Type B pancreatic cell (in vitro differentiated cells): ENCODE results near the gene H6PD. TPM values are rescaled to one million over a fixed set of nuclear protein-coding genes. Genes with fewer than 3 reads are reported as not detected.

Experiments
- DNase-seq: peaks from one replicate; pipeline ENCODE4 v3.0.0; 2021; ENCODE audit warnings: mixed read lengths; ENCODE audit not compliant: unreplicated experiment; ENCODE audit errors: extremely low spot score
- H3K27ac Mint-ChIP-seq: 2 replicates; pipeline ENCODE4 v1.8.0; 2021; ENCODE audit warnings: mild to moderate bottlenecking, mixed read lengths
- H3K27me3 Mint-ChIP-seq: 2 replicates; pipeline ENCODE4 v1.8.0; 2021; ENCODE audit warnings: mixed read lengths
- H3K36me3 Mint-ChIP-seq: 2 replicates; pipeline ENCODE4 v1.8.0; 2021; ENCODE audit warnings: mixed read lengths
- H3K4me1 Mint-ChIP-seq: one replicate; pipeline ENCODE4 v1.8.0; 2021; ENCODE audit warnings: mixed read lengths; ENCODE audit not compliant: unreplicated experiment
- H3K4me3 Mint-ChIP-seq: 2 replicates; pipeline ENCODE4 v1.8.0; 2021; ENCODE audit warnings: mild to moderate bottlenecking, mixed read lengths
- H3K9me3 Mint-ChIP-seq: 2 replicates; pipeline ENCODE4 v1.8.0; 2021; ENCODE audit warnings: mixed read lengths
- CTCF ChIP-seq: fragments of 200-600 bp; sonication (generic); conservative IDR thresholded peaks from 2 replicates; pipeline ENCODE4 v1.5.0; 2021; ENCODE audit warnings: antibody characterized with exemption, mild to moderate bottlenecking
- total RNA-seq: library from RNA; stranded (reverse); gene quantifications from 2 replicates; pipeline ENCODE4 v1.2.1, GENCODE V29; 2021; ENCODE audit warnings: low replicate concordance

H6PD gene
- total RNA-seq, 1 donor from 2014 or later = 26.1 TPM

GRCh38 chr1:9222846-9223625 is 11.5 kb upstream of the H6PD start:
- Mint-ChIP-seq H3K36me3 (no peaks in the 10 kb centered on the region), H3K27ac (no peak overlapping the region), H3K9me3 (no peaks in the 10 kb centered on the region), H3K4me3 (no peak overlapping the region), H3K27me3 (peaks cover 3% of the 10 kb centered on the region), H3K4me1 (no peaks in the 10 kb centered on the region)
- no peak for DNase-seq
- no peak for TF ChIP-seq CTCF

GRCh38 chr1:9224664-9225410 is 9.7 kb upstream of the H6PD start:
- TF ChIP-seq CTCF = no peak
- DNase-seq = no peak
- no peak overlapping the region for H3K27ac Mint-ChIP-seq
- H3K36me3 Mint-ChIP-seq = no peaks in the 10 kb centered on the region
- no peak overlapping the region for H3K4me3 Mint-ChIP-seq
- no peaks in the 10 kb centered on the region for H3K4me1 Mint-ChIP-seq
- H3K9me3 Mint-ChIP-seq = no peaks in the 10 kb centered on the region
- peaks cover 3% of the 10 kb centered on the region for H3K27me3 Mint-ChIP-seq

DNA sequence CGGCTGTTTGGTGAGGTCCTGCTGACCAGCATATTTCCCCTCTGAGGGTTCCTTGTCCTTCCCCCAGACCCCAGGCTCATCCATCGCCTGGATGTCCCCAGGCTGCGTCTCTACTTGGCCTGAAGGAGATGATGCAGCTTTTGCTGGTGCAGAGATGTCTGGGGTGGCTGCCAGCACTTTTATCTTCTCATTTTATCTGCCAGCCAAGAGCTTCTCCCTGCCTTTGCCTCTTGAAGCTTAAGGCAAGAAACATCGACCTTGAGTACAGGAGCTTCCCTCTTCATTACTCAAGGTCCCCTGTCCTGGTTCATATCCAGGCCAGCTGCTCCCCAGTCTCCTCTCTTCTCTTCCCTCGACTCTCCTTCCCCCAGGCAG is 9.2 kb upstream of the H6PD start:
- no peak for TF ChIP-seq CTCF
- no peak overlapping the region for H3K27ac Mint-ChIP-seq
- H3K36me3 Mint-ChIP-seq = no peaks in the 10 kb centered on the region
- no peaks in the 10 kb centered on the region for H3K4me1 Mint-ChIP-seq
- H3K9me3 Mint-ChIP-seq = no peaks in the 10 kb centered on the region
- no peak overlapping the region for H3K4me3 Mint-ChIP-seq
- H3K27me3 Mint-ChIP-seq = peaks cover 1% of the 10 kb centered on the region
- no peak for DNase-seq

DNA sequence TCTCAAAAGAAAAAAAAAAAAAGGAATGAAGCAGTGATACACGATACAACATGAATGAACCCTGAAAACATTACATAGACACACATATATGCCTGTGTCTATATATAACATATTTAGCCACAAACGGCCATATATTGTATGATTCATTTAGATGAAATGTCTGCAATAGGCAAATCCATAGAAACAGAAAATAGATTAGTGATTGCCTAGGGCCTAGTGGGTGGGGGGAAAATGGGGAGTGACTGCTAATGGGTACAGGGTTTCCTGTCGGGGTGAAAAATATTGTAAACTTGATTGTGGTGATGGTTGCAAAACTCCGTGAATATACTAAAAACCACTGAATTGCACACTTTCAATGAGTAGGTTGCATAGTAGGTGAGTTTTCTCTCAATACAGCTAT is 6.0 kb upstream of the H6PD start:
- H3K4me1 Mint-ChIP-seq = no peaks in the 10 kb centered on the region
- no peak overlapping the region for H3K4me3 Mint-ChIP-seq
- no peaks in the 10 kb centered on the region for H3K36me3 Mint-ChIP-seq
- H3K27ac Mint-ChIP-seq = no peak overlapping the region
- H3K9me3 Mint-ChIP-seq = no peaks in the 10 kb centered on the region
- no peak for DNase-seq
- no peak for TF ChIP-seq CTCF
- peaks cover 2% of the 10 kb centered on the region for H3K27me3 Mint-ChIP-seq

- Mint-ChIP-seq H3K27me3 (peaks cover 2% of the 10 kb centered on the region), H3K27ac (no peak overlapping the region), H3K36me3 (no peaks in the 10 kb centered on the region), H3K4me1 (peaks cover 4% of the 10 kb centered on the region), H3K9me3 (no peaks in the 10 kb centered on the region), H3K4me3 (no peak overlapping the region)
- DNase-seq = no peak
- TF ChIP-seq CTCF = no peak
These were observed 5.0 kb upstream of the H6PD start for GRCh38 chr1:9229549-9229948.
